Measurements from ENCODE around the gene CRELD1.
A peak's percentile ranks its signal among the peaks of the same experiment; 100 is the strongest.
"Not testable (repeated sequence)": the region's sequence is repeated elsewhere in the genome, so short reads cannot be mapped to it uniquely, and the experiment has no call there.

CRELD1 gene

DNA sequence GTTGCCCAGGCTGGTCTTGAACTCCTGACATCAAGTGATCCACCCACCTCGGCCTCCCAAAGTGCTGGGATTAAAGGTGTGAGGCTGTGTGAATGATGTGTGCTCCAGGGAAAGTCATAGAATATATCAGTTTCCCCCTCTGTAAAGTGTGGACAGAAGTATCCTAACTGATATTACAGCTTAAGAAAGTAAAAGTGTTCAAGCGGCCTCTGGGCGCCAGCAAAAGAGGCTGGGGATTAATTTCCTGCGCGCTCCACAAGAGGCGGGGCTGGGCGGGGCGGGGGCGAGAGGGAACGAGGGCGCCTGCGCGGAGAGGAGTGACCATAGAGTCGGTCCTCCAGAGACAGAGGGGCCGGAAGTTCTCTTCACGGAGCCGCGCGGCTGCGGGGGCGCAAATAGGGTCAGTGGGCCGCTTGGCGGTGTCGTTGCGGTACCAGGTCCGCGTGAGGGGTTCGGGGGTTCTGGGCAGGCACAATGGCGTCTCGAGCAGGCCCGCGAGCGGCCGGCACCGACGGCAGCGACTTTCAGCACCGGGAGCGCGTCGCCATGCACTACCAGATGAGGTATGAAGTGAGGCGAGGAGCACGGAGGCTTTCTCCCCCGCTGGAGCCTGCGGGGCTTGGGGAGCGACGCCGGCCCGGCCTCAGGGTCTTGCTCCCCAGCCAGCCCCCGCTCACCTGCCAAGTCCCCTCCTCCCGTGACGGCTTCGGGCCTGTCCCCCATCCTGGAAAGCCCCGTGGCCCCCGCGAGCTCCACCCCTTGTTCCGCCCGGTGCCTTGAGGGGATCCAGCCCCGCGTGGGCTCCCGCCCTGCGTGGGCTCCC, 43.2 kb upstream of the CRELD1 start, which contains the start of gene JAGN1:
Gene JAGN1 (plus strand): TSS at position 362 of the 823 bp plus-strand sequence. CDS start 113 bp downstream, at position 475.
- H3K4me3 ChIP-seq (replicated peaks; ENCODE audit: low read depth, low read length), result peak within 1 kb of the TSS; percentile 94
- TF ChIP-seq, protein P1, sequence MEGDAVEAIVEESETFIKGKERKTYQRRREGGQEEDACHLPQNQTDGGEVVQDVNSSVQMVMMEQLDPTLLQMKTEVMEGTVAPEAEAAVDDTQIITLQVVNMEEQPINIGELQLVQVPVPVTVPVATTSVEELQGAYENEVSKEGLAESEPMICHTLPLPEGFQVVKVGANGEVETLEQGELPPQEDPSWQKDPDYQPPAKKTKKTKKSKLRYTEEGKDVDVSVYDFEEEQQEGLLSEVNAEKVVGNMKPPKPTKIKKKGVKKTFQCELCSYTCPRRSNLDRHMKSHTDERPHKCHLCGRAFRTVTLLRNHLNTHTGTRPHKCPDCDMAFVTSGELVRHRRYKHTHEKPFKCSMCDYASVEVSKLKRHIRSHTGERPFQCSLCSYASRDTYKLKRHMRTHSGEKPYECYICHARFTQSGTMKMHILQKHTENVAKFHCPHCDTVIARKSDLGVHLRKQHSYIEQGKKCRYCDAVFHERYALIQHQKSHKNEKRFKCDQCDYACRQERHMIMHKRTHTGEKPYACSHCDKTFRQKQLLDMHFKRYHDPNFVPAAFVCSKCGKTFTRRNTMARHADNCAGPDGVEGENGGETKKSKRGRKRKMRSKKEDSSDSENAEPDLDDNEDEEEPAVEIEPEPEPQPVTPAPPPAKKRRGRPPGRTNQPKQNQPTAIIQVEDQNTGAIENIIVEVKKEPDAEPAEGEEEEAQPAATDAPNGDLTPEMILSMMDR (IDR thresholded peaks at IDR 0.05; ENCODE audit: low read length, missing control alignments), result no peak
- DNase-seq (ENCODE audit: low read depth), result peak; percentile 90

DNA sequence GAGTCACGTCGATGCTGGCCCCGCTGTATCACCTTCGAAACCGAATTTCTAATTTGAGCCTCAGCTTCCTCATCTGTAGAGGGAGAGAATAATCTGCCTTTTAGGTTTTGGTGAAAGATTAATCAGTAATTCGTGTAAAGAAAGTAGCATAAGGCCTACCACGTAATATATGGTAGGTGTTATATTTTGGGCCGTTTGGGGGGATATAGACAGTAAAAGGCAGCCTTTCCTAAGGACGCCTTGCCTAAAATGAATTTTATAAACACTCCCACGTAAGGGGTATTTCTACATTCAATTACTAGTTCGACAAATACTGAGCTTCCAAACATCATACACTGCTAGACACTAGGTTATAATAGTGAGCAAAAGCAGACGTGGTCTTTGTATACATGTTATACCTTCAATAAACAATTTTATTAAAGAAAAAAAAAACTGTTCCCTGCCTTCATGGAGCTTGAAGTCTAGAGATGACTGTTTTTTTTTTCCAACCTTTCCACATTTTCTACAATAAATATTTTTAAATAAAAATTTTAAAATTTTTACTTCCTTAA, 42.5 kb upstream of the CRELD1 start:
- DNase-seq (ENCODE audit: low read depth), result no peak
- TF ChIP-seq, protein P1 (IDR thresholded peaks at IDR 0.05; ENCODE audit: low read length, missing control alignments), result no peak
- peak overlapping the region; percentile 94 for H3K4me3 ChIP-seq (replicated peaks; ENCODE audit: low read depth, low read length)

DNA sequence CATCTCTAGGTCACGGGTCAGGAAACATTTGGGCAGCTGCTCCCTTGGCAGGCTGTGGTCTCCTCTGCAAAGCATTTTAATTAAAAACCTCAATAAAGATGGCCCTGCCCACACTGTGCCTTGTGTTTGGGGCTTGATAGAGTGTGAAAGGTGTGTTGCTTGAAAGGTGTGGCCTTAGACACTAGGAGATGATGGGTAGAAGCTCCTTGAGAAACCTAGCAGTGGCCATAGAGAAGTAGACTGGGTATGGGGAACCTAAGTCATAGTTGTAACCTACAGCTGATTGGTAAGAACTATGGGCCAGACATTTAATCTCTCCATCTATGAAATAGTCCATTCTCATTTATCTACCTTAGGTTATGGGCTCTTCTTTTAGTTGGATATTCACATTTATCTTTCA, 39.9 kb upstream of the CRELD1 start:
- TF ChIP-seq, protein P1 (IDR thresholded peaks at IDR 0.05; ENCODE audit: low read length, missing control alignments), result no peak
- H3K4me3 ChIP-seq (replicated peaks; ENCODE audit: low read depth, low read length), result no peak overlapping the region
- DNase-seq (ENCODE audit: low read depth), result no peak

DNA sequence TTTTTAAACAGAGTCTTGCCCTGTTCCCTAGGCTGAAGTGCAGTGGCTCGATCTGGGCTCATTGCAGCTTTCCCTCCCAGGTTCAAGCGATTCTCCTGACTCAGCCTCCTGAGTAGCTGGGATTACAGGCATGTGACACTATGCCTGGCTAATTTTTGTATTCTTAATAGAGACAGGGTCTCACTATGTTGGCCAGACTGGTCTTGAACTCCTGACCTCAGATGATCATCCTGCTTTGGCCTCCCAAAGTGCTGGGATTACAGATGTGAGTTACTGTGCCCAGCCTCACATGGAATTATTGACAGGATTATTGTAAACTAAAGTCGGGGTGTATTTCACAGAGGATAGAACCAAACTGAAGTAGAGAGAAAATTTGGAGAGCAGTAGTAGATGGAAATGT, 37.9 kb upstream of the CRELD1 start:
- DNase-seq (ENCODE audit: low read depth); H3K4me3 ChIP-seq (replicated peaks; ENCODE audit: low read depth, low read length): not testable (repeated sequence)

DNA sequence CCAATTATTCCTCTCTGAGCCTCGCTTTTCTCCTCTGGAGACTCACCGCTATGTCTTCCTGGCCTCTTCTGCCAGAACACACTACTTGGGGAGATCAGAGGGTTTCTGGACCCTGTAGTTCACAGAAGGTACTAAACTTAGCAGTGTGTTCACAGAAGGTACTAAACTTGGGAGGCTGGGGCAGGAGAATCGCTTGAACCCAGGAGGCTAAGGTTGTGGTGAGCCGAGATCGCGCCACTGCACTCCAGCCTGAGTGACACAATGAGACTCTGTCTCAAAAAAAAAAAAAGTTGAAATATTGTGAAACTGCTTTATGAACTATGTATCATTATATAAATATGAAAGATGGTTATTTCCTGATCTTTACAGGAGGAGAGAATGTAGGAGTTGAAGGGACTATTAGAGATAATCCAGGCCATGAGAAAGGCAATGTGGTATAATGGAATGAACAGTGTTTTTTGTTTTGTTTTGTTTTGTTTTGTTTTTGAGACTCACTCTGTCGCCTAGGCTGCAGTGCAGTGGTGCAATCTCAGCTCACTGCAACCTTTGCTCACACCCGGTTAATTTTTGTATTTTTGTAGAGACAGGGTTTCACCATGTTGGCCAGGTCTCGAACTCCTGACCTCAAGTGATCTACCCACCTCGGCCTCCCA, 36.8 kb upstream of the CRELD1 start:
- peak; percentile 61 for DNase-seq (ENCODE audit: low read depth)
- not testable (repeated sequence) for H3K4me3 ChIP-seq (replicated peaks; ENCODE audit: low read depth, low read length)

DNA sequence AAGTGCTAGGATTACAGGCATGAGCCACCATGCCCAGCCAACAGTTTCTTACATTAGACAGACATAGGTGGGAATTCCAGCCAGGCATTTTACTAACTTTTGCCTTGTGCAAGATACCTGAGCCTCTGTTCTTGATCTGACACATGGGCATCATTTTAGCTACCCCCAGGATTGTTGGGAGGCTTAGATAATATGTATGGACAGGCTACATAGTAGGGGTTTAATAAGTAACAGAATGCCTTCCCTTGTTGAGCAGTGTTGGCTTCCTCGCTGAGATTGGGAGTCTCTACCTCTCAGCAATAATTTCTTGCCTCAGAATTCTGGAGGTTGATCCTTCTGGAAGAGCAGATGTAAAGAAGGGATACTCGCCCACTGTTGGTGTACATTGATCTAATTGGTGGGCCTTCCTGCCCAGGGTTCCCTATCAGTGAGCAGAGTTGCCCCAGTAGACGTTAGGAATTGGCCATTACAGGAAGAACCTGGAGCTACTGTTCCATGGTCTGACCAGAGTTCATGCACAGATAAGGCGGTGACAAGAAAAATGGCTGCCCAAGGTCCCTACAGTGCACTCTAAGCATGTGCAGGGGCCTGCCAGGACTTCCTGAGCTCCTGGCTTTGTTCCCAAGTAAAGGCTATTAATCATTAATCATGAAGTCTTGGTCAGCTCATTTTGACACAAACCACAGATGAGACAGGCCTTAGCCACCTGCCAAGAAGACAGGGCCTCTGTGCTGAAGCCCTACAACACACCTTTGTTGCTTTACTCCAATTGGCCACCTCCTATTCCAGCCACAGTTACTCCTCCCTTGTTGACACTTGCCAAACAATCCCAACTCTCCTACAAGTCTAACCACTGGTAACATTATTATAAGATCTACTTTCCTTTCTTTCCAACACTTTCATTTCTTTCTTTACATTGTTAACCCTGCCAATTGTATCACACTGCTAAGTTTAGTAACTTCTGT, 35.9 kb upstream of the CRELD1 start:
- TF ChIP-seq, protein P1 (IDR thresholded peaks at IDR 0.05; ENCODE audit: low read length, missing control alignments), result no peak
- peak; percentile 54 for DNase-seq (ENCODE audit: low read depth)
- no peak overlapping the region for H3K4me3 ChIP-seq (replicated peaks; ENCODE audit: low read depth, low read length)

DNA sequence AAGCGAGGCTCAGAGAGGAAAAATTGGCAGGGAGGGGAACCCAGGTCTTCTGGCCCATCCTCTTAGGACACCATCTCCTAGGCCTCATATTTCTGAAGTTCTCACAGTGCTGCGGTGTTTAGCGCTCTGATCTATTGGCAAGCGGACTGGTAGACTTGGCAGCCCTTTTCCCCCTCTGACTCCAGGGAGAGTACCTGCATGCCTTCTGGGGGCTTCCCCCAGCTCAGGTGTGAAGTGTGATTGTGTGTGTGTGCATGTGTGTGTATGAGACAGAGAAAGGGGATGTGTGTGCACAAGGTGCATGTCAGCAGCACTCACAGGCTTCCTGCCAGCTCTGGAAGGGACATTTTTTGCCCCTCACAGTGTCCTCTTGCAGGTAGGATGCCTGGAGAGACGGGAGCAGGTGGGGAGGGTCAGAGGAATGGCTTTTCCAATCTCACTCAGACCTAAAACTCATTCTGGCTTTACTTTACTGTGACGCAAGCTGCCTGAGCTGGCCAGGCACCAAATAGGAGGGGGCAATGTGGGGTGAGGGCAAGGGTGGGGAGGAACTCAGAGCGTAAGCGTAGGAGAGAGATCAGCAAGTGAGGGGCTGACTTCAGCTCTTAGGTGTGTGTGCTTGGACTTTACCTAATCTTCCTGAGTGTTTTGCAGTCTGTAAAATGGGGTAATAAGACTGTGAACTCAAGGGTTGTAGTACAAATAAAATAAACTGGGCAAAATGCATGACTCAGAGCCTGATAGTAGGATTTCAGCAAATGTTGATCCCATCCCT, 35.0 kb upstream of the CRELD1 start:
- no peak overlapping the region for H3K4me3 ChIP-seq (replicated peaks; ENCODE audit: low read depth, low read length)
- TF ChIP-seq, protein P1 (IDR thresholded peaks at IDR 0.05; ENCODE audit: low read length, missing control alignments), result no peak
- DNase-seq (ENCODE audit: low read depth), result no peak

Measured in fibroblast of pulmonary artery (primary cell).